UCSD-AML1 (cell line): ENCODE data around the gene SRL.
A peak's percentile ranks its signal among the peaks of the same experiment; 100 is the strongest.

Experiments used
- DNase-seq: peaks from one replicate; lab custom pipeline; 2025; ENCODE audit not compliant: unreplicated experiment; lab: John Stamatoyannopoulos, UW

The SRL gene

GRCh38 chr16:4203748-4204147, 38.1 kb downstream of the SRL start:
- no peak for DNase-seq

- no peak for DNase-seq
Observed at GRCh38 chr16:4202615-4203345, 39.1 kb downstream of the SRL start.

GRCh38 chr16:4200781-4201137, 41.1 kb downstream of the SRL start:
- DNase-seq: no peak

- peak; percentile 74 for DNase-seq
Observed at GRCh38 chr16:4200000-4200780, 41.7 kb downstream of the SRL start.

GRCh38 chr16:4198816-4199215, 43.1 kb downstream of the SRL start:
- DNase-seq: no peak

GRCh38 chr16:4194661-4195060, 47.2 kb downstream of the SRL start:
- DNase-seq: peak; percentile 35

- DNase-seq: no peak
Observed at GRCh38 chr16:4193920-4194319, 48.0 kb downstream of the SRL start.

GRCh38 chr16:4192206-4192605, 49.7 kb downstream of the SRL start:
- no peak for DNase-seq

GRCh38 chr16:4190712-4191333, 51.1 kb downstream of the SRL start:
- DNase-seq: no peak

- DNase-seq: no peak
Observed at GRCh38 chr16:4190086-4190485, 51.8 kb downstream of the SRL start.

GRCh38 chr16:4184038-4184702, 57.7 kb downstream of the SRL start:
- no peak for DNase-seq

- peak; percentile 95 for DNase-seq
Observed at GRCh38 chr16:4183237-4184037, 58.4 kb downstream of the SRL start.

GRCh38 chr16:4182581-4183236, 59.2 kb downstream of the SRL start:
- no peak for DNase-seq

- DNase-seq: peak; percentile 39
Observed at GRCh38 chr16:4180511-4180910, 61.4 kb downstream of the SRL start.

- no peak for DNase-seq
Observed at GRCh38 chr16:4179763-4180260, 62.1 kb downstream of the SRL start.

- DNase-seq: no peak
Observed at GRCh38 chr16:4179020-4179419, 62.9 kb downstream of the SRL start.

- no peak for DNase-seq
Observed at GRCh38 chr16:4178468-4179010, 63.3 kb downstream of the SRL start.

GRCh38 chr16:4176906-4177417, 64.9 kb downstream of the SRL start:
- no peak for DNase-seq

- DNase-seq: no peak
Observed at GRCh38 chr16:4175849-4176248, 66.0 kb downstream of the SRL start.

- DNase-seq: no peak
Observed at GRCh38 chr16:4172070-4172469, 69.8 kb downstream of the SRL start.
